IMR-90 (cell line): Measurements from ENCODE around the gene STOX2.

Source experiments
- BHLHE40 ChIP-seq: fragments of 150-350 bp; IDR thresholded peaks from 2 replicates; pipeline ENCODE4 v1.6.1; 2016; ENCODE audit warnings: mild to moderate bottlenecking, low read depth, low read length
- CEBPB ChIP-seq: IDR thresholded peaks from 2 replicates; pipeline ENCODE4 v1.6.1; 2012; ENCODE audit warnings: low read depth, low read length, improper control_type of control experiment
- CTCF ChIP-seq: conservative IDR thresholded peaks from 2 replicates; pipeline ENCODE4 v1.5.1; 2012; ENCODE audit warnings: mild to moderate bottlenecking, low read depth, low read length, improper control_type of control experiment
- FOS ChIP-seq: fragments of 150-350 bp; IDR thresholded peaks from 2 replicates; pipeline ENCODE4 v1.6.1; 2016; ENCODE audit warnings: low read depth, low read length
- MXI1 ChIP-seq: IDR thresholded peaks from 2 replicates; pipeline ENCODE4 v1.6.1; 2012; ENCODE audit warnings: low read depth, mild to moderate bottlenecking, low read length, moderate library complexity, borderline replicate concordance
- NFE2L2 ChIP-seq: fragments of 150-350 bp; IDR thresholded peaks from 2 replicates; pipeline ENCODE4 v1.6.1; 2016; ENCODE audit warnings: low read depth, mild to moderate bottlenecking, low read length
- POLR2A ChIP-seq: IDR thresholded peaks from 2 replicates; pipeline ENCODE4 v1.6.1; 2012; ENCODE audit warnings: mild to moderate bottlenecking, low read depth, low read length
- RAD21 ChIP-seq: IDR thresholded peaks from 2 replicates; pipeline ENCODE4 v1.6.1; 2012; ENCODE audit warnings: low read length, improper control_type of control experiment
- USF2 ChIP-seq: fragments of 150-350 bp; IDR thresholded peaks from 2 replicates; pipeline ENCODE4 v1.6.1; 2017; ENCODE audit warnings: mild to moderate bottlenecking, antibody characterized with exemption, low read length, low read depth
- TF ChIP-seq, protein P1 (sequence below): fragments of 150-350 bp; IDR thresholded peaks from 2 replicates; pipeline ENCODE4 v1.6.1; 2016; ENCODE audit warnings: low read depth, mild to moderate bottlenecking, low read length, moderate library complexity, borderline replicate concordance

- TF ChIP-seq CTCF (no peak), POLR2A (no peak), CEBPB (no peak), FOS (no peak), RAD21 (no peak), USF2 (no peak), MXI1 (no peak), BHLHE40 (no peak), NFE2L2 (no peak)
- TF ChIP-seq, protein P1, sequence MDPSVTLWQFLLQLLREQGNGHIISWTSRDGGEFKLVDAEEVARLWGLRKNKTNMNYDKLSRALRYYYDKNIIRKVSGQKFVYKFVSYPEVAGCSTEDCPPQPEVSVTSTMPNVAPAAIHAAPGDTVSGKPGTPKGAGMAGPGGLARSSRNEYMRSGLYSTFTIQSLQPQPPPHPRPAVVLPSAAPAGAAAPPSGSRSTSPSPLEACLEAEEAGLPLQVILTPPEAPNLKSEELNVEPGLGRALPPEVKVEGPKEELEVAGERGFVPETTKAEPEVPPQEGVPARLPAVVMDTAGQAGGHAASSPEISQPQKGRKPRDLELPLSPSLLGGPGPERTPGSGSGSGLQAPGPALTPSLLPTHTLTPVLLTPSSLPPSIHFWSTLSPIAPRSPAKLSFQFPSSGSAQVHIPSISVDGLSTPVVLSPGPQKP = no peak
Observed at GRCh38 chr4:183966371-183966770, 61.3 kb downstream of the STOX2 start.
